BE2C (cell line): Measurements from ENCODE around the gene MRE11.
A peak's percentile ranks its signal among the peaks of the same experiment; 100 is the strongest.

Source experiments
- DNase-seq: peaks from one replicate; pipeline ENCODE4 v3.0.0-alpha.2; 2020
- H3K27me3 ChIP-seq: fragments of 250-450 bp; sonication (Bioruptor Pico); 2 replicates; pipeline ENCODE4 v1.5.1; 2020; ENCODE audit warnings: mild to moderate bottlenecking
- H3K36me3 ChIP-seq: fragments of 250-450 bp; sonication (Bioruptor Pico); 2 replicates; pipeline ENCODE4 v1.5.1; 2020; ENCODE audit warnings: mild to moderate bottlenecking
- H3K4me1 ChIP-seq: fragments of 250-450 bp; sonication (Bioruptor Pico); 2 replicates; pipeline ENCODE4 v1.5.1; 2020
- H3K4me3 ChIP-seq: 2 replicates; pipeline ENCODE4 v1.5.1; 2011; ENCODE audit warnings: low read depth, low read length
- H3K9me3 ChIP-seq: fragments of 250-450 bp; sonication (Bioruptor Pico); 2 replicates; pipeline ENCODE4 v1.5.1; 2020
- CTCF ChIP-seq: IDR thresholded peaks from 2 replicates; pipeline ENCODE4 v1.5.1; 2012; ENCODE audit warnings: mild to moderate bottlenecking, low read depth, low read length

The MRE11 gene

GRCh38 chr11:94521684-94522083 is 28.0 kb upstream of the MRE11 start:
- TF ChIP-seq CTCF, result peak; percentile 68
- Histone ChIP-seq H3K27me3 (peaks cover 4% of the 10 kb centered on the region), H3K4me1 (no peaks in the 10 kb centered on the region), H3K4me3 (no peak overlapping the region), H3K36me3 (no peaks in the 10 kb centered on the region), H3K9me3 (no peaks in the 10 kb centered on the region)
- no peak for DNase-seq

GRCh38 chr11:94519478-94520084 is 25.9 kb upstream of the MRE11 start:
- peaks cover 18% of the 10 kb centered on the region for H3K27me3 ChIP-seq
- DNase-seq, result no peak

GRCh38 chr11:94518300-94518699 is 24.7 kb upstream of the MRE11 start:
- TF ChIP-seq CTCF, result no peak

More at GRCh38 chr11:94519478-94520084, 25.9 kb upstream of the MRE11 start:
- Histone ChIP-seq H3K4me3 (no peak overlapping the region), H3K9me3 (no peaks in the 10 kb centered on the region), H3K4me1 (no peaks in the 10 kb centered on the region), H3K36me3 (no peaks in the 10 kb centered on the region)
- peak; percentile 66 for TF ChIP-seq CTCF

DNA sequence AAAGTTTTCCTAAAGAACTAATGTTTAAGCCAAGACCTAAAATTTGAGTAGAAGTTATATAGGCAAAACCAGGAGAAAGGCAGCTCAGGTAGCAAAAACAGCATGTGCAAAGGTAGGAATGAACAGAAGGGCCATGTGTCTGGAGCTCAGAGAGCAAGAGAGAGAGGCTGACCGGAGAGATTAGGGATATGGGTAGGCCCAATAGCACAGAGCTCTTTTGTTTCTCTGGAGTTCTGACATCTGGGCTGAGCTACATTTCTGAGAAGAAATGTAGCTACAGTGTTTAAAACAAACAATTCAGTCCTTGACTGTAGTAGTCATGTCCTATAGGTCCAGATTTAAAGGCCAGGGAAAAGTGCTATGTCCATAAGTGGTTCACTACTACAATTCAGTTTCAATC is 23.1 kb upstream of the MRE11 start:
- Histone ChIP-seq H3K4me3 (no peak overlapping the region), H3K27me3 (peaks cover 20% of the 10 kb centered on the region), H3K4me1 (no peaks in the 10 kb centered on the region), H3K9me3 (no peaks in the 10 kb centered on the region), H3K36me3 (no peaks in the 10 kb centered on the region)
- no peak for TF ChIP-seq CTCF
- no peak for DNase-seq

More at GRCh38 chr11:94518300-94518699, 24.7 kb upstream of the MRE11 start:
- H3K36me3 ChIP-seq, result no peaks in the 10 kb centered on the region
- no peaks in the 10 kb centered on the region for H3K9me3 ChIP-seq
- DNase-seq, result no peak
- H3K27me3 ChIP-seq, result peaks cover 18% of the 10 kb centered on the region
- H3K4me1 ChIP-seq, result no peaks in the 10 kb centered on the region
- no peak overlapping the region for H3K4me3 ChIP-seq

- TF ChIP-seq CTCF, result no peak
- Histone ChIP-seq H3K36me3 (no peaks in the 10 kb centered on the region), H3K4me1 (no peaks in the 10 kb centered on the region), H3K4me3 (no peak overlapping the region), H3K9me3 (no peaks in the 10 kb centered on the region), H3K27me3 (peaks cover 25% of the 10 kb centered on the region)
- no peak for DNase-seq
These were observed 21.8 kb upstream of the MRE11 start for GRCh38 chr11:94515398-94515797.

GRCh38 chr11:94513091-94513490 is 19.4 kb upstream of the MRE11 start:
- no peaks in the 10 kb centered on the region for H3K36me3 ChIP-seq
- no peak for DNase-seq
- no peaks in the 10 kb centered on the region for H3K9me3 ChIP-seq
- H3K4me1 ChIP-seq, result no peaks in the 10 kb centered on the region
- peaks cover 25% of the 10 kb centered on the region for H3K27me3 ChIP-seq
- no peak for TF ChIP-seq CTCF
- no peak overlapping the region for H3K4me3 ChIP-seq
